ENCODE data around the gene SEC22A.

SEC22A gene

GRCh38 chr3:123201557-123202427 is at the start of gene SEC22A:
Gene SEC22A, plus strand, starts transcription at chr3:123201943. Its CDS starts 7,275 bp downstream, at chr3:123209218.
- Histone ChIP-seq H3K27me3 (ENCODE audit: control insufficient read depth, insufficient read depth, low read length) (no peaks in the 10 kb centered on the region), H3K4me3 (ENCODE audit: low read depth, low read length) (peak within 1 kb of the TSS; percentile 91), H3K9me3 (ENCODE audit: control insufficient read depth, insufficient read depth, low read length) (no peaks in the 10 kb centered on the region), H3K4me1 (ENCODE audit: control insufficient read depth, insufficient read depth, low read length) (no peaks in the 10 kb centered on the region), H3K36me3 (ENCODE audit: control insufficient read depth, insufficient read depth, low read length) (peaks cover 3% of the 10 kb centered on the region), H3K9ac (ENCODE audit: low read depth, low read length) (peak within 1 kb of the TSS; percentile 63)

GRCh38 chr3:123152687-123153086 is 49.1 kb upstream of the SEC22A start:
- Histone ChIP-seq H3K9ac (ENCODE audit: low read depth, low read length) (no peak overlapping the region), H3K27me3 (ENCODE audit: control insufficient read depth, insufficient read depth, low read length) (no peaks in the 10 kb centered on the region), H3K9me3 (ENCODE audit: control insufficient read depth, insufficient read depth, low read length) (no peaks in the 10 kb centered on the region), H3K4me3 (ENCODE audit: low read depth, low read length) (no peak overlapping the region), H3K36me3 (ENCODE audit: control insufficient read depth, insufficient read depth, low read length) (peaks cover 51% of the 10 kb centered on the region), H3K4me1 (ENCODE audit: control insufficient read depth, insufficient read depth, low read length) (no peaks in the 10 kb centered on the region)

- Histone ChIP-seq H3K36me3 (ENCODE audit: control insufficient read depth, insufficient read depth, low read length) (peaks cover 55% of the 10 kb centered on the region), H3K4me3 (ENCODE audit: low read depth, low read length) (no peak overlapping the region), H3K9ac (ENCODE audit: low read depth, low read length) (no peak overlapping the region), H3K4me1 (ENCODE audit: control insufficient read depth, insufficient read depth, low read length) (no peaks in the 10 kb centered on the region), H3K27me3 (ENCODE audit: control insufficient read depth, insufficient read depth, low read length) (no peaks in the 10 kb centered on the region), H3K9me3 (ENCODE audit: control insufficient read depth, insufficient read depth, low read length) (no peaks in the 10 kb centered on the region)
These were observed 48.4 kb upstream of the SEC22A start for GRCh38 chr3:123153125-123154019.

GRCh38 chr3:123154020-123154985 is 47.4 kb upstream of the SEC22A start:
- Histone ChIP-seq H3K4me1 (ENCODE audit: control insufficient read depth, insufficient read depth, low read length) (no peaks in the 10 kb centered on the region), H3K4me3 (ENCODE audit: low read depth, low read length) (no peak overlapping the region), H3K36me3 (ENCODE audit: control insufficient read depth, insufficient read depth, low read length) (peaks cover 47% of the 10 kb centered on the region), H3K27me3 (ENCODE audit: control insufficient read depth, insufficient read depth, low read length) (no peaks in the 10 kb centered on the region), H3K9me3 (ENCODE audit: control insufficient read depth, insufficient read depth, low read length) (no peaks in the 10 kb centered on the region), H3K9ac (ENCODE audit: low read depth, low read length) (no peak overlapping the region)

GRCh38 chr3:123155471-123156011 is 46.2 kb upstream of the SEC22A start:
- Histone ChIP-seq H3K4me3 (ENCODE audit: low read depth, low read length) (no peak overlapping the region), H3K36me3 (ENCODE audit: control insufficient read depth, insufficient read depth, low read length) (peaks cover 42% of the 10 kb centered on the region), H3K9me3 (ENCODE audit: control insufficient read depth, insufficient read depth, low read length) (no peaks in the 10 kb centered on the region), H3K4me1 (ENCODE audit: control insufficient read depth, insufficient read depth, low read length) (no peaks in the 10 kb centered on the region), H3K27me3 (ENCODE audit: control insufficient read depth, insufficient read depth, low read length) (no peaks in the 10 kb centered on the region), H3K9ac (ENCODE audit: low read depth, low read length) (no peak overlapping the region)

- Histone ChIP-seq H3K9me3 (ENCODE audit: control insufficient read depth, insufficient read depth, low read length) (no peaks in the 10 kb centered on the region), H3K4me1 (ENCODE audit: control insufficient read depth, insufficient read depth, low read length) (no peaks in the 10 kb centered on the region), H3K9ac (ENCODE audit: low read depth, low read length) (no peak overlapping the region), H3K4me3 (ENCODE audit: low read depth, low read length) (no peak overlapping the region), H3K36me3 (ENCODE audit: control insufficient read depth, insufficient read depth, low read length) (peaks cover 36% of the 10 kb centered on the region), H3K27me3 (ENCODE audit: control insufficient read depth, insufficient read depth, low read length) (no peaks in the 10 kb centered on the region)
These were observed 45.3 kb upstream of the SEC22A start for GRCh38 chr3:123156276-123156995.

- Histone ChIP-seq H3K9me3 (ENCODE audit: control insufficient read depth, insufficient read depth, low read length) (no peaks in the 10 kb centered on the region), H3K4me3 (ENCODE audit: low read depth, low read length) (no peak overlapping the region), H3K9ac (ENCODE audit: low read depth, low read length) (no peak overlapping the region), H3K4me1 (ENCODE audit: control insufficient read depth, insufficient read depth, low read length) (no peaks in the 10 kb centered on the region), H3K36me3 (ENCODE audit: control insufficient read depth, insufficient read depth, low read length) (peaks cover 40% of the 10 kb centered on the region), H3K27me3 (ENCODE audit: control insufficient read depth, insufficient read depth, low read length) (no peaks in the 10 kb centered on the region)
These were observed 44.5 kb upstream of the SEC22A start for GRCh38 chr3:123157209-123157597.

- Histone ChIP-seq H3K36me3 (ENCODE audit: control insufficient read depth, insufficient read depth, low read length) (peaks cover 40% of the 10 kb centered on the region), H3K27me3 (ENCODE audit: control insufficient read depth, insufficient read depth, low read length) (no peaks in the 10 kb centered on the region), H3K9ac (ENCODE audit: low read depth, low read length) (no peak overlapping the region)
These were observed 44.0 kb upstream of the SEC22A start for GRCh38 chr3:123157598-123158287.

GRCh38 chr3:123158330-123158729 is 43.4 kb upstream of the SEC22A start:
- Histone ChIP-seq H3K9me3 (ENCODE audit: control insufficient read depth, insufficient read depth, low read length) (no peaks in the 10 kb centered on the region), H3K36me3 (ENCODE audit: control insufficient read depth, insufficient read depth, low read length) (peaks cover 45% of the 10 kb centered on the region), H3K4me1 (ENCODE audit: control insufficient read depth, insufficient read depth, low read length) (no peaks in the 10 kb centered on the region), H3K4me3 (ENCODE audit: low read depth, low read length) (no peak overlapping the region), H3K9ac (ENCODE audit: low read depth, low read length) (no peak overlapping the region), H3K27me3 (ENCODE audit: control insufficient read depth, insufficient read depth, low read length) (no peaks in the 10 kb centered on the region)

More at GRCh38 chr3:123157598-123158287, 44.0 kb upstream of the SEC22A start:
- Histone ChIP-seq H3K9me3 (ENCODE audit: control insufficient read depth, insufficient read depth, low read length) (no peaks in the 10 kb centered on the region), H3K4me3 (ENCODE audit: low read depth, low read length) (no peak overlapping the region), H3K4me1 (ENCODE audit: control insufficient read depth, insufficient read depth, low read length) (no peaks in the 10 kb centered on the region)

GRCh38 chr3:123158899-123159390 is 42.8 kb upstream of the SEC22A start:
- H3K27me3 ChIP-seq (ENCODE audit: control insufficient read depth, insufficient read depth, low read length), result no peaks in the 10 kb centered on the region
- H3K9me3 ChIP-seq (ENCODE audit: control insufficient read depth, insufficient read depth, low read length), result no peaks in the 10 kb centered on the region
- H3K4me3 ChIP-seq (ENCODE audit: low read depth, low read length), result no peak overlapping the region
- no peak overlapping the region for H3K9ac ChIP-seq (ENCODE audit: low read depth, low read length)
- no peaks in the 10 kb centered on the region for H3K4me1 ChIP-seq (ENCODE audit: control insufficient read depth, insufficient read depth, low read length)
- peaks cover 41% of the 10 kb centered on the region for H3K36me3 ChIP-seq (ENCODE audit: control insufficient read depth, insufficient read depth, low read length)
